SJCRH30 (cell line): ENCODE data around the gene ITIH6. TPM values are rescaled to one million over a fixed set of nuclear protein-coding genes. Genes with fewer than 3 reads are reported as not detected.

Source experiments
- DNase-seq, 2 experiments: peaks; one replicate each; pipeline ENCODE4 v3.0.0-alpha.2; 2015 to 2020
- H3K27ac ChIP-seq: fragments of 250-450 bp; sonication (Bioruptor Pico); 2 replicates; pipeline ENCODE4 v1.5.1; 2020; ENCODE audit warnings: mild to moderate bottlenecking, moderate library complexity
- H3K27me3 ChIP-seq: fragments of 250-450 bp; sonication (Bioruptor Pico); 2 replicates; pipeline ENCODE4 v1.5.1; 2020; ENCODE audit warnings: mild to moderate bottlenecking, moderate library complexity
- H3K36me3 ChIP-seq: fragments of 250-450 bp; sonication (Bioruptor Pico); 2 replicates; pipeline ENCODE4 v1.5.1; 2020; ENCODE audit warnings: mild to moderate bottlenecking, moderate library complexity
- H3K4me1 ChIP-seq: fragments of 250-450 bp; sonication (Bioruptor Pico); 2 replicates; pipeline ENCODE4 v1.5.1; 2020; ENCODE audit warnings: mild to moderate bottlenecking, moderate library complexity
- H3K4me3 ChIP-seq: fragments of 250-450 bp; sonication (Bioruptor Pico); 2 replicates; pipeline ENCODE4 v1.5.1; 2020; ENCODE audit warnings: mild to moderate bottlenecking, moderate library complexity
- H3K9me3 ChIP-seq: fragments of 250-450 bp; sonication (Bioruptor Pico); replicated peaks from 2 replicates; pipeline ENCODE4 v1.5.1; 2020; ENCODE audit warnings: mild to moderate bottlenecking, moderate library complexity
- total RNA-seq: library from RNA; depleted of rRNA; stranded (reverse); fragments of >200 nt; shearing (Covaris generic); gene quantifications from 2 replicates; pipeline ENCODE4 v1.2.3, GENCODE V29; 2014; rRNA removed

The ITIH6 gene
- total RNA-seq, 1 experiment from 2014 or later = not detected

DNA sequence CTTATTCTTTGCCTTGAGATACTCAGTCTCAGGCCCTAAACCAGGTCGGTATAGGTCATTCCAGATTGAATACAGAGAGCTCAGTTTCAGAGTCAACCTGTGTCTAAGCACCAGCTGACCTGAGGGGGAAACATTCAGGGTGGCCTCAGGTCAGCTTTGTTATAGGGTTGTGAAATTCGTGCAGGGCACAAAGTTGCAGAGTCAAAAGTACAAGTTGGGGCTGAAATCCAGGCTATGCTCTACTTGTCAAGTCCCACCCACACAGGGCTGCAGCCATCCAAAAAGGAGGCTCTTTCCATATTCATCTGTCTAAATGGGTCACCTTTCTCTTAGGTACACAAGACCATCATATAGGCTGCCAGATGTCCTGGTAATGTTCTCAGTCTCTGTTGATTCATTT, 89.7 kb downstream of the ITIH6 start:
- H3K36me3 ChIP-seq = no peaks in the 10 kb centered on the region
- DNase-seq = no peak
- H3K27ac ChIP-seq = no peak overlapping the region
- H3K9me3 ChIP-seq = no peaks in the 10 kb centered on the region
- H3K4me3 ChIP-seq = no peak overlapping the region
- no peaks in the 10 kb centered on the region for H3K27me3 ChIP-seq
- H3K4me1 ChIP-seq = no peaks in the 10 kb centered on the region

Other genes starting within 250 kb of the ITIH6 start
- 153 and 168 TPM in 2 replicates for gene MAGED2, start 9.5 kb upstream of the ITIH6 start, total RNA-seq
- gene TRO, start 122.6 kb upstream of the ITIH6 start, total RNA-seq = 27.0 and 29.2 TPM in 2 replicates
- gene PFKFB1, start 195.9 kb upstream of the ITIH6 start, total RNA-seq = 0.14 TPM in 1 of 2 replicates, not detected in the other
- 11.9 and 12.9 TPM in 2 replicates for gene APEX2, start 202.1 kb upstream of the ITIH6 start, total RNA-seq
- not detected in 2 replicates for gene ALAS2, start 232.7 kb upstream of the ITIH6 start, total RNA-seq